Peyer's patch (tissue), 4 donors: Measurements from ENCODE around the gene FRMD5. TPM values are rescaled to one million over a fixed set of nuclear protein-coding genes. Genes with fewer than 3 reads are reported as not detected.

Source experiments
- DNase-seq, 3 donors: peaks; one replicate each; pipeline ENCODE4 v3.0.0-alpha.2; 2017 to 2019
- H3K27ac ChIP-seq, 4 donors: fragments of 200-600 bp; sonication (generic); one replicate each; pipeline ENCODE4 v1.5.1; 2016 to 2019
- H3K27me3 ChIP-seq, 2 donors: fragments of 200-600 bp; sonication (generic); one replicate each; pipeline ENCODE4 v1.5.1; 2019
- H3K36me3 ChIP-seq, 3 donors: fragments of 200-600 bp; sonication (generic); one replicate each; pipeline ENCODE4 v1.5.1; 2016 to 2019
- H3K4me1 ChIP-seq, 4 donors: fragments of 200-600 bp; sonication (generic); one replicate each; pipeline ENCODE4 v1.5.1; 2016 to 2019
- H3K4me3 ChIP-seq, 4 donors: fragments of 200-600 bp; sonication (generic); 1 replicate in 3 of 4; 2 replicates in 1 of 4; pipeline ENCODE4 v1.5.1; 2016 to 2019; ENCODE audit warnings: mild to moderate bottlenecking in 1 of 4
- H3K9me3 ChIP-seq, 4 donors: fragments of 200-600 bp; sonication (generic); one replicate each; pipeline ENCODE4 v1.5.1; 2016 to 2019; ENCODE audit warnings: mild to moderate bottlenecking in 1 of 4
- POLR2A ChIP-seq, 2 donors: fragments of 450-650 bp; IDR thresholded peaks; one replicate each; pipeline ENCODE4 v1.5.1; 2017; ENCODE audit warnings: antibody characterized with exemption in 2 of 2, mild to moderate bottlenecking in 2 of 2, moderate library complexity in 2 of 2
- total RNA-seq, 4 donors: library from RNA; depleted of rRNA; stranded (reverse); fragments of >200 nt; gene quantifications; one replicate each; pipeline ENCODE4 v1.1.0, GENCODE V29; 2016
- TF ChIP-seq, protein P1 (sequence below), 6 experiments: fragments of 450-650 bp in 4 of 6; fragments of 200-600 bp in 2 of 6; sonication (generic) in 1 of 6; IDR thresholded peaks; one replicate each; pipeline ENCODE4 v1.5.1; 2017 to 2019; ENCODE audit warnings: antibody characterized with exemption in 6 of 6, mild to moderate bottlenecking in 3 of 6, moderate library complexity in 1 of 6

Gene FRMD5
- total RNA-seq, 4 donors from 2014 or later, result 0.54 to 5.0 (median 0.57) TPM; not detected in 1

DNA sequence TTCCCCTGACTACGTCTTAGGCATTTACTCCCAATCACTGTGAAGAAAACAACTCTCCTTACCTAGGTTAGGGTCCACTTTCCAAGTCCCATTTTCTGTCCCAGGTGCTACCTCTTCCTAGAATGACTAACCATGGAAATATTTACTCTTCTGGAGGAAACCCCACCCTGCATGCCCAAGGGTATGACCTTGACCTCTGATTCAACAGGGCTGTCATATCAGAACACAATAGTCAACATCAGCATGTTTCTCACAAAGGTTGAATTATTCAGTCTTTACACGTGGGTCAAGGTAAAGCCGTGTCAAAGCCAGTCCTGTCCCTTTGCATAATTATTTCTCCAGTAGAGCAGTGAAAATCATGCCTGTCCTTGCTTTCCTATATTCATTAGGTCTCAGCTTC, 4.3 kb upstream of the FRMD5 start:
- no peaks in the 10 kb centered on the region for H3K27me3 ChIP-seq
- no peak for DNase-seq
- no peak overlapping the region for H3K4me3 ChIP-seq
- H3K27ac ChIP-seq, result no peak overlapping the region
- H3K4me1 ChIP-seq, result peaks cover 0 to 14% (median 6%) of the 10 kb centered on the region in 4 donors
- no peaks in the 10 kb centered on the region for H3K36me3 ChIP-seq
- TF ChIP-seq, protein P1, sequence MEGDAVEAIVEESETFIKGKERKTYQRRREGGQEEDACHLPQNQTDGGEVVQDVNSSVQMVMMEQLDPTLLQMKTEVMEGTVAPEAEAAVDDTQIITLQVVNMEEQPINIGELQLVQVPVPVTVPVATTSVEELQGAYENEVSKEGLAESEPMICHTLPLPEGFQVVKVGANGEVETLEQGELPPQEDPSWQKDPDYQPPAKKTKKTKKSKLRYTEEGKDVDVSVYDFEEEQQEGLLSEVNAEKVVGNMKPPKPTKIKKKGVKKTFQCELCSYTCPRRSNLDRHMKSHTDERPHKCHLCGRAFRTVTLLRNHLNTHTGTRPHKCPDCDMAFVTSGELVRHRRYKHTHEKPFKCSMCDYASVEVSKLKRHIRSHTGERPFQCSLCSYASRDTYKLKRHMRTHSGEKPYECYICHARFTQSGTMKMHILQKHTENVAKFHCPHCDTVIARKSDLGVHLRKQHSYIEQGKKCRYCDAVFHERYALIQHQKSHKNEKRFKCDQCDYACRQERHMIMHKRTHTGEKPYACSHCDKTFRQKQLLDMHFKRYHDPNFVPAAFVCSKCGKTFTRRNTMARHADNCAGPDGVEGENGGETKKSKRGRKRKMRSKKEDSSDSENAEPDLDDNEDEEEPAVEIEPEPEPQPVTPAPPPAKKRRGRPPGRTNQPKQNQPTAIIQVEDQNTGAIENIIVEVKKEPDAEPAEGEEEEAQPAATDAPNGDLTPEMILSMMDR (IDR thresholded peaks at IDR 0.05), result no peak
- no peak for TF ChIP-seq POLR2A (IDR thresholded peaks at IDR 0.05)
- H3K9me3 ChIP-seq, result no peaks in the 10 kb centered on the region

GRCh38 chr15:44194323-44195150, 534 bp downstream of the FRMD5 start:
- no peak for TF ChIP-seq POLR2A (IDR thresholded peaks at IDR 0.05)
- TF ChIP-seq, protein P1 (IDR thresholded peaks at IDR 0.05), result peak in 1 of 6 experiments; percentile 15
- peak; percentile 21 to 65 (median 58) for DNase-seq
- Histone ChIP-seq H3K4me3 (peak overlapping the region; percentile 50 to 65 (median 56)), H3K9me3 (no peaks in the 10 kb centered on the region), H3K4me1 (peaks cover 0 to 25% (median 8%) of the 10 kb centered on the region in 4 donors), H3K27me3 (peaks cover 0 to 11% of the 10 kb centered on the region in 2 donors), H3K36me3 (no peaks in the 10 kb centered on the region), H3K27ac (peak overlapping the region in 3 of 4 donors; percentile 49 to 76 (median 52))

GRCh38 chr15:44193651-44194322, 1.3 kb downstream of the FRMD5 start:
- no peak for DNase-seq
- H3K27ac ChIP-seq, result no peak overlapping the region
- H3K9me3 ChIP-seq, result no peaks in the 10 kb centered on the region
- H3K36me3 ChIP-seq, result no peaks in the 10 kb centered on the region
- H3K4me3 ChIP-seq, result peak overlapping the region; percentile 50 to 65 (median 56)
- TF ChIP-seq POLR2A (IDR thresholded peaks at IDR 0.05), result no peak
- TF ChIP-seq, protein P1 (IDR thresholded peaks at IDR 0.05), result no peak
- H3K27me3 ChIP-seq, result peaks cover 0 to 11% of the 10 kb centered on the region in 2 donors
- peaks cover 0 to 25% (median 8%) of the 10 kb centered on the region in 4 donors for H3K4me1 ChIP-seq

- Histone ChIP-seq H3K27ac (no peak overlapping the region), H3K9me3 (no peaks in the 10 kb centered on the region), H3K27me3 (peaks cover 0 to 10% of the 10 kb centered on the region in 2 donors), H3K36me3 (no peaks in the 10 kb centered on the region), H3K4me1 (peaks cover 0 to 5% (median 0%) of the 10 kb centered on the region in 4 donors), H3K4me3 (no peak overlapping the region)
- TF ChIP-seq, protein P1 (IDR thresholded peaks at IDR 0.05), result no peak
- no peak for TF ChIP-seq POLR2A (IDR thresholded peaks at IDR 0.05)
- no peak for DNase-seq
These were observed 6.3 kb downstream of the FRMD5 start for GRCh38 chr15:44188795-44189194.

- no peaks in the 10 kb centered on the region for H3K4me1 ChIP-seq
- TF ChIP-seq POLR2A (IDR thresholded peaks at IDR 0.05), result no peak
- TF ChIP-seq, protein P1 (IDR thresholded peaks at IDR 0.05), result no peak
- H3K9me3 ChIP-seq, result no peaks in the 10 kb centered on the region
- no peak overlapping the region for H3K4me3 ChIP-seq
- no peak overlapping the region for H3K27ac ChIP-seq
- H3K36me3 ChIP-seq, result no peaks in the 10 kb centered on the region
- no peak for DNase-seq
- no peaks in the 10 kb centered on the region for H3K27me3 ChIP-seq
These were observed 8.4 kb downstream of the FRMD5 start for GRCh38 chr15:44186705-44187104.
